PC-3 (cell line): Measurements from ENCODE around the gene TRMT112. TPM values are rescaled to one million over a fixed set of nuclear protein-coding genes. Genes with fewer than 3 reads are reported as not detected.

Experiments used
- ATAC-seq: fragments of 200-7000 bp; cut with Tn5 transposase; 2 replicates; pipeline ENCODE4 v1.9.1; 2020; ENCODE audit warnings: mild to moderate bottlenecking, moderate library complexity
- BruUV-seq: library from RNA; stranded (reverse); fragments of 400-500 nt; replicated peaks from 2 replicates; lab custom pipeline; 2021; lab: Mats Ljungman, UMichigan
- CTCF ChIA-PET: fragments of 300-600 bp; sonication (Branson Sonifier 250); formaldehyde crosslinking; loops from one replicate; lab custom pipeline; 2022; ENCODE audit warnings: antibody characterized with exemption; lab: Charles Lee
- POLR2A ChIA-PET: fragments of 300-600 bp; sonication (Branson Sonifier 250); formaldehyde crosslinking; loops from one replicate; lab custom pipeline; 2022; ENCODE audit warnings: antibody characterized with exemption; ENCODE audit not compliant: unreplicated experiment; lab: Charles Lee
- DNase-seq: peaks from one replicate; pipeline ENCODE4 v3.0.0-alpha.2; 2015
- H2AFZ ChIP-seq: fragments of 300-600 bp; sonication (generic); 2 replicates; pipeline ENCODE4 v1.6.0; 2016; ENCODE audit warnings: antibody characterized with exemption, low read length
- H3F3A ChIP-seq: fragments of 300-600 bp; sonication (generic); one replicate; pipeline ENCODE4 v1.6.0; 2017; ENCODE audit warnings: antibody characterized with exemption, low read length, control low read depth, mild to moderate bottlenecking; ENCODE audit not compliant: unreplicated experiment
- H3K27ac ChIP-seq: fragments of 300-600 bp; sonication (generic); 2 replicates; pipeline ENCODE4 v1.5.1; 2016; ENCODE audit warnings: mild to moderate bottlenecking, low read length
- H3K27me3 ChIP-seq: fragments of 300-600 bp; sonication (generic); 2 replicates; pipeline ENCODE4 v1.6.1; 2016; ENCODE audit warnings: low read length, mixed read lengths
- H3K36me3 ChIP-seq: fragments of 300-600 bp; sonication (generic); 2 replicates; pipeline ENCODE4 v1.6.1; 2016; ENCODE audit warnings: low read depth, mixed run types, low read length, mixed read lengths
- H3K4me1 ChIP-seq: fragments of 300-600 bp; sonication (generic); 2 replicates; pipeline ENCODE4 v1.5.1; 2016; ENCODE audit warnings: low read length; ENCODE audit not compliant: insufficient read depth
- H3K4me2 ChIP-seq: fragments of 300-600 bp; sonication (generic); 2 replicates; pipeline ENCODE4 v1.6.0; 2016; ENCODE audit warnings: low read length
- H3K4me3 ChIP-seq: fragments of 300-600 bp; sonication (generic); 2 replicates; pipeline ENCODE4 v1.5.1; 2016; ENCODE audit warnings: mild to moderate bottlenecking, low read length, mixed read lengths
- H3K79me2 ChIP-seq: fragments of 300-600 bp; sonication (generic); 2 replicates; pipeline ENCODE4 v1.6.1; 2017; ENCODE audit warnings: low read length, mixed read lengths
- H3K9ac ChIP-seq: fragments of 300-600 bp; sonication (generic); 2 replicates; pipeline ENCODE4 v1.6.0; 2016; ENCODE audit warnings: mild to moderate bottlenecking, low read length
- H3K9me2 ChIP-seq: fragments of 300-600 bp; sonication (generic); replicated peaks from 2 replicates; pipeline ENCODE4 v1.6.1; 2016; ENCODE audit warnings: mixed run types, low read length, mixed read lengths
- H3K9me3 ChIP-seq: fragments of 300-600 bp; sonication (generic); 2 replicates; pipeline ENCODE4 v1.6.1; 2016; ENCODE audit warnings: low read length, mixed read lengths
- H4K20me1 ChIP-seq: fragments of 300-600 bp; sonication (generic); 2 replicates; pipeline ENCODE4 v1.6.1; 2016; ENCODE audit warnings: low read length, mixed read lengths
- EZH2 ChIP-seq: fragments of 300-600 bp; sonication (generic); IDR thresholded peaks from one replicate; pipeline ENCODE4 v1.6.1; 2017; ENCODE audit warnings: antibody characterized with exemption, mild to moderate bottlenecking, low read length; ENCODE audit not compliant: unreplicated experiment
- EZH2phosphoT487 ChIP-seq: fragments of 300-600 bp; sonication (generic); IDR thresholded peaks from 2 replicates; pipeline ENCODE4 v1.6.1; 2018; ENCODE audit warnings: mild to moderate bottlenecking, antibody characterized with exemption, low read length, borderline replicate concordance
- intact Hi-C: fragments of 100-400 bp; cut with micrococcal nuclease; formaldehyde crosslinking; loops from 2 replicates; pipeline ENCODE4 v1.9.0; 2023
- total RNA-seq: library from RNA; depleted of rRNA; stranded (reverse); fragments of >200 nt; gene quantifications from 2 replicates; pipeline ENCODE4 v1.2.3, GENCODE V29; 2014
- TF ChIP-seq, protein P1 (sequence below): fragments of 300-600 bp; sonication (generic); conservative IDR thresholded peaks from 2 replicates; pipeline ENCODE4 v1.5.1; 2017; ENCODE audit warnings: antibody characterized with exemption, low read depth, mild to moderate bottlenecking, low read length

Gene TRMT112
- total RNA-seq, 1 experiment from 2014 or later, result 812 TPM

- BruUV-seq, result no TSS peak
These were observed 25.5 kb downstream of the TRMT112 start for GRCh38 chr11:64291752-64292459.

DNA sequence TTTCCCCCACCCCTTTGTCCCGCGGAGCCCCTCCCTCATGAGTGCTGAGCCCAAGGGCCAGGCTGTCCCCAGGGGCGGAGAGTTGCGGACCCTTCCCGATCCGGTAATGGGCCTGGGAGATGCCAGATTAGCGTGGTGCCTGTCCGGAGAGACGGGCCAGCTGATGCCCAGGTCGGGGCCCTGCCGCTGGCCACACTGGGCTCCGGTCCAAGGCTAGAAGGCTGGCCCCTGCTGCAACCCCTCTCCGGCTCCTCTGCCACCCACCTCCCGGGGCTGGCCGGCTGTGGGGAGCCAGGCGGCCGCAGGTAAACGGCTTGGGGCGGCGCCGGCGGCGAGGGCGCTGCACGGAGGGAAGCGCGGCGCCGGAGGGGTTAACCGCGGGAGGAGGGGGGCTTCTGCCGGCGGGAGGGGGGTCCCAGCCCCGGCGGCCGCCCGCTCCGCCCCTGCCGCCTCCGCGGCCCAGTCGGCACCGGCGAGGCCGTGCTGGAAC lies 26.1 kb downstream of the TRMT112 start, which contains the start of gene KCNK4:
Gene KCNK4, plus strand, starts transcription at position 41 of the 490 bp plus-strand sequence. CDS start 1,717 bp downstream, outside the sequence.
- peaks cover 9% of the 10 kb centered on the region; the same call in 1 of the 2 replicates for H3K79me2 ChIP-seq
- intact Hi-C loops, result no loop called here
- no peak within 1 kb of the TSS for H3K27ac ChIP-seq
- no peaks in the 10 kb centered on the region for H3K36me3 ChIP-seq
- no TSS peak for BruUV-seq
- H3K9me3 ChIP-seq, result no peaks in the 10 kb centered on the region
- no peak within 1 kb of the TSS for H3K9ac ChIP-seq
- POLR2A ChIA-PET, result no interaction called here
- CTCF ChIA-PET, result no interaction called here
- peaks cover 7% of the 10 kb centered on the region for H3K4me1 ChIP-seq
- H3K4me2 ChIP-seq, result peak within 1 kb of the TSS; percentile 68
- no peak for DNase-seq
- peak within 1 kb of the TSS; percentile 56 for H3K4me3 ChIP-seq
- H4K20me1 ChIP-seq, result no peaks in the 10 kb centered on the region
- H3K27me3 ChIP-seq, result peaks cover 20% of the 10 kb centered on the region
- no peak within 1 kb of the TSS for H2AFZ ChIP-seq
- TF ChIP-seq EZH2, result no peak
- no peak for TF ChIP-seq EZH2phosphoT487
- TF ChIP-seq, protein P1, sequence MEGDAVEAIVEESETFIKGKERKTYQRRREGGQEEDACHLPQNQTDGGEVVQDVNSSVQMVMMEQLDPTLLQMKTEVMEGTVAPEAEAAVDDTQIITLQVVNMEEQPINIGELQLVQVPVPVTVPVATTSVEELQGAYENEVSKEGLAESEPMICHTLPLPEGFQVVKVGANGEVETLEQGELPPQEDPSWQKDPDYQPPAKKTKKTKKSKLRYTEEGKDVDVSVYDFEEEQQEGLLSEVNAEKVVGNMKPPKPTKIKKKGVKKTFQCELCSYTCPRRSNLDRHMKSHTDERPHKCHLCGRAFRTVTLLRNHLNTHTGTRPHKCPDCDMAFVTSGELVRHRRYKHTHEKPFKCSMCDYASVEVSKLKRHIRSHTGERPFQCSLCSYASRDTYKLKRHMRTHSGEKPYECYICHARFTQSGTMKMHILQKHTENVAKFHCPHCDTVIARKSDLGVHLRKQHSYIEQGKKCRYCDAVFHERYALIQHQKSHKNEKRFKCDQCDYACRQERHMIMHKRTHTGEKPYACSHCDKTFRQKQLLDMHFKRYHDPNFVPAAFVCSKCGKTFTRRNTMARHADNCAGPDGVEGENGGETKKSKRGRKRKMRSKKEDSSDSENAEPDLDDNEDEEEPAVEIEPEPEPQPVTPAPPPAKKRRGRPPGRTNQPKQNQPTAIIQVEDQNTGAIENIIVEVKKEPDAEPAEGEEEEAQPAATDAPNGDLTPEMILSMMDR, result no peak
- no peaks in the 10 kb centered on the region for H3K9me2 ChIP-seq
- ATAC-seq, result peak; percentile 37
- no peaks in the 10 kb centered on the region for H3F3A ChIP-seq

More at GRCh38 chr11:64291752-64292459, 25.5 kb downstream of the TRMT112 start:
- Histone ChIP-seq H3K27ac (no peak overlapping the region), H3K9ac (no peak overlapping the region), H4K20me1 (no peaks in the 10 kb centered on the region), H3K9me3 (no peaks in the 10 kb centered on the region), H3F3A (no peaks in the 10 kb centered on the region), H3K9me2 (no peaks in the 10 kb centered on the region), H3K36me3 (no peaks in the 10 kb centered on the region), H3K27me3 (peaks cover 20% of the 10 kb centered on the region), H3K4me1 (peaks cover 8% of the 10 kb centered on the region), H3K4me3 (peak overlapping the region; percentile 56; the same call in 1 of the 2 replicates), H2AFZ (no peak overlapping the region), H3K79me2 (peaks cover 8% of the 10 kb centered on the region; the same call in 1 of the 2 replicates), H3K4me2 (peak overlapping the region; percentile 68)
- no peak for DNase-seq
- intact Hi-C loops, result no loop called here
- ChIA-PET CTCF (no interaction called here), POLR2A (no interaction called here)
- ATAC-seq, result peak; percentile 17
- TF ChIP-seq EZH2phosphoT487 (peak; percentile 50; the same call in 1 of the 2 replicates), EZH2 (no peak)

DNA sequence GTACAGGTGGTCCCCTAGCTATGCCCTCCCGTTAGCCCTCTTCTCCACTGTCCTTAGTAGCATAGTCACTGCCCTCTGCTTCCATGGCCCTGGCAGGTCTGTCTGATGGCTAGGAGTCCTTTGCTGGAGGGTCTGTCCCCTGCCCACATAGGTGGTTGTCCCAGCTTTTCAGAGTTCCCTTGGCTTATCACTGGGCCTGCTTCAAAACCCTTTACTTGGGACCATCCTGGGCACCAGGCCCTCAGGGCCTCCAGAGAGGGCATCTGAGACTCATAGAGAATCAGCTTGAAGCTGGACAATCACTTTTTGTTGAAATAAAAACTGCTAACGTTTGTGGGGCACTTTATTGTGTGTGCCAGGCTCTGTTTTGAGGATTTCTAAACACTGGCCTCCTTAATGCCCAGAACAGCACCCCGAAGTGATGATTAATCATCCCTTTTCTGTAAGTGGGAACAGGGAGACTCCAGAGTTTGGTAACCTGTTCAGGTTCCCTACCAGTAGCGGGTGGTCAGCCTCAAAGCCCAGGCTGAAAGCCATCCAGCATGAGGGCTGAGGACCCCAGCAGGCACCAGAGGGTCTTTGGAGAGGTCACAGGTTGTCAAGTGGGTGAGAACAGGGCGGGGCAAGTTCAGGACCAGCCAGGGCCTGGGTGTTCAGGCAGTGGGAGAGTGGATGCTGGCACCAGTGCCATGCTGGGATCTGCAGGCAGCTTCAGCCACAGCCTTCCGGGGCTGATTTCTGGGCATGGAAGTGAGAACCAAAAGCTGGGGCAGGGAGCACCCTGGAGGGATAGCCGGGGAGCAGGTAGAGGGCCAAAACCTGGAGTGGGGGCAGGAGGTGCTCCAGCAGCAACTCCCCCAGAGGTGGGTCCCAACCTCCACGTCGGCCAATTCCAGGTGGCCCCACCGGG lies 26.8 kb downstream of the TRMT112 start:
- BruUV-seq, result no TSS peak
- Histone ChIP-seq H2AFZ (no peak overlapping the region), H3K27ac (no peak overlapping the region), H3K9ac (no peak overlapping the region), H3F3A (no peaks in the 10 kb centered on the region), H3K4me1 (peaks cover 8% of the 10 kb centered on the region), H3K4me2 (peak overlapping the region; percentile 68), H3K4me3 (peak overlapping the region; percentile 56; the same call in 1 of the 2 replicates), H3K79me2 (peaks cover 13% of the 10 kb centered on the region; the same call in 1 of the 2 replicates), H3K9me3 (no peaks in the 10 kb centered on the region), H3K9me2 (no peaks in the 10 kb centered on the region), H4K20me1 (no peaks in the 10 kb centered on the region), H3K36me3 (no peaks in the 10 kb centered on the region), H3K27me3 (peaks cover 20% of the 10 kb centered on the region)
- ChIA-PET CTCF (no interaction called here), POLR2A (no interaction called here)
- no peak for TF ChIP-seq EZH2phosphoT487
- TF ChIP-seq, protein P1, result no peak
- ATAC-seq, result peak; percentile 19; the same call in 1 of the 2 replicates
- intact Hi-C loops, result no loop called here
- no peak for DNase-seq
